ENCODE measurements around the gene OR8K3. TPM values are rescaled to one million over a fixed set of nuclear protein-coding genes. Genes with fewer than 3 reads are reported as not detected.
A peak's percentile ranks its signal among the peaks of the same experiment; 100 is the strongest.

Gene OR8K3
- total and polyA plus RNA-seq, 2 of the 8 experiments (the other 6 are each of a cell fraction or from before 2014, with no cell fraction given) = not detected

- no peak overlapping the region for H3K14ac ChIP-seq (ENCODE audit: insufficient read length)
- H2BK120ac ChIP-seq (replicated peaks; ENCODE audit: low read depth, low read length) = no peak overlapping the region
- H3K56ac ChIP-seq (replicated peaks; ENCODE audit: insufficient read length, low read depth, low read length) = no peak overlapping the region
- no peaks in the 10 kb centered on the region; a peak in 1 of 4 replicates for H3K9me3 ChIP-seq (ENCODE audit: insufficient read depth in 2 of 2, low read depth in 1 of 2, low read length in 1 of 2)
- no peak overlapping the region for H3K9ac ChIP-seq (replicated peaks in 1 of 4; ENCODE audit: extremely low read depth in 1 of 4, low read depth in 3 of 4, low read length in 3 of 4)
- no peaks in the 10 kb centered on the region for H3K36me3 ChIP-seq (ENCODE audit: control insufficient read depth in 2 of 4, insufficient read depth in 4 of 4, low read length in 3 of 4)
- H3K4me2 ChIP-seq (ENCODE audit: insufficient read depth in 1 of 2, low read depth in 2 of 2, low read length in 2 of 2) = no peak overlapping the region
- H2BK20ac ChIP-seq (ENCODE audit: low read length) = no peak overlapping the region
- TF ChIP-seq ATF2 (IDR thresholded peaks at IDR 0.05; ENCODE audit: low read length) (no peak), SIX5 (IDR thresholded peaks at IDR 0.05; ENCODE audit: low read depth, low read length) (peak; percentile 57)
- 0 out of 2 replicates have a peak overlapping the region, but pooled peaks have one; percentile 24 for H2AFZ ChIP-seq (ENCODE audit: low read length)
- H3K23me2 ChIP-seq (ENCODE audit: low read depth, low read length) = no peaks in the 10 kb centered on the region; the same call in 1 of the 2 replicates
- H2BK15ac ChIP-seq (ENCODE audit: low read length) = no peak overlapping the region
- H2AK5ac ChIP-seq (ENCODE audit: low read depth, low read length) = no peak overlapping the region
- no peak overlapping the region for H3K27ac ChIP-seq (ENCODE audit: low read depth, low read length)
- peak overlapping the region; percentile 60; the same call in 1 of the 2 replicates for H2BK5ac ChIP-seq (ENCODE audit: low read depth, low read length)
- no peak overlapping the region for H4K91ac ChIP-seq (replicated peaks; ENCODE audit: insufficient read length, low read length)
- POLR2A ChIA-PET (ENCODE audit: partially characterized antibody) = no interaction called here
- H4K20me1 ChIP-seq (replicated peaks in 1 of 2; ENCODE audit: control insufficient read depth in 1 of 2, insufficient read depth in 2 of 2, low read length in 2 of 2) = no peaks in the 10 kb centered on the region
- H4K5ac ChIP-seq (ENCODE audit: insufficient read length, low read depth, low read length) = no peak overlapping the region
- DNase-seq (ENCODE audit: low read depth in 1 of 2, low spot score in 2 of 2) (no peak), FAIRE-seq (no peak)
- no peak overlapping the region for H3K23ac ChIP-seq (ENCODE audit: insufficient read length)
- 0 out of 7 replicates have a peak, but pooled peaks cover 0 to 2% (median 0%) of the 10 kb centered on the region in 4 experiments for H3K4me1 ChIP-seq (replicated peaks in 1 of 4; ENCODE audit: control insufficient read depth in 3 of 4, insufficient read depth in 4 of 4, low read length in 3 of 4)
- H2BK12ac ChIP-seq (ENCODE audit: low read depth, low read length) = no peak overlapping the region
- WGBS, 2 experiments (ENCODE audit: extremely low coverage in 1 of 2, insufficient coverage in 1 of 2, insufficient read length in 1 of 2, insufficient replicate concordance in 2 of 2, low coverage in 1 of 2, low lambda C conversion rate in 2 of 2, missing lambda C conversion rate in 1 of 2) = 67% methylated on average over 3 of the region's 3 CpGs; no CpG with 5 or more reads in 1 of the 2 experiments
- no peaks in the 10 kb centered on the region for H3K79me2 ChIP-seq (ENCODE audit: control insufficient read depth in 1 of 2, insufficient read depth in 2 of 2, low read length in 2 of 2)
- no peaks in the 10 kb centered on the region for H3K79me1 ChIP-seq (ENCODE audit: low read depth, low read length)
- H4K8ac ChIP-seq (ENCODE audit: extremely low read depth, insufficient read depth, low read length) = no peak overlapping the region
- no peak overlapping the region for H3K4me3 ChIP-seq (ENCODE audit: extremely low read depth in 1 of 4, insufficient read depth in 2 of 4, low read depth in 3 of 4, low read length in 4 of 4)
- CTCF ChIA-PET (ENCODE audit: partially characterized antibody) = no interaction called here
- H3K27me3 ChIP-seq (replicated peaks in 1 of 4; ENCODE audit: control insufficient read depth in 3 of 4, extremely low read depth in 1 of 4, insufficient read depth in 3 of 4, low read length in 3 of 4) = no peaks in the 10 kb centered on the region; a peak in 1 of 7 replicates
- H3K18ac ChIP-seq (ENCODE audit: extremely low read depth, low read length) = no peak overlapping the region
- no peak overlapping the region for H3K4ac ChIP-seq (replicated peaks; ENCODE audit: insufficient read length, low read depth, low read length)
Measured at GRCh38 chr11:56271092-56271491, 43.9 kb upstream of the OR8K3 start.
